HEK293T (cell line): ENCODE data around the gene PCDH7.

Experiments used
- CTCF ChIA-PET: fragments of 350-600 bp; formaldehyde crosslinking; extraction: SDS; loops from one replicate; lab custom pipeline; 2021; ENCODE audit warnings: antibody characterized with exemption, inconsistent platforms; lab: Yijun Ruan, JAX
- POLR2A ChIA-PET: fragments of 350-600 bp; formaldehyde crosslinking; extraction: SDS; loops from one replicate; lab custom pipeline; 2020; ENCODE audit warnings: antibody characterized with exemption, inconsistent platforms; lab: Yijun Ruan, JAX
- DNase-seq: peaks from one replicate; pipeline ENCODE4 v3.0.0; 2012; ENCODE audit warnings: mixed read lengths; ENCODE audit errors: extremely low spot score
- ARNT ChIP-seq: fragments of 450-650 bp; IDR thresholded peaks from 2 replicates; pipeline ENCODE4 v1.6.1; 2017; ENCODE audit warnings: mild to moderate bottlenecking
- BHLHE40 ChIP-seq: fragments of 450-650 bp; IDR thresholded peaks from 2 replicates; pipeline ENCODE4 v1.6.1; 2016; ENCODE audit warnings: mild to moderate bottlenecking, moderate library complexity, borderline replicate concordance
- CTBP1 ChIP-seq: fragments of 450-650 bp; IDR thresholded peaks from 2 replicates; pipeline ENCODE4 v1.6.1; 2016; ENCODE audit warnings: borderline replicate concordance
- ELF4 ChIP-seq: fragments of 450-650 bp; IDR thresholded peaks from 2 replicates; pipeline ENCODE4 v1.6.1; 2017; ENCODE audit warnings: antibody characterized with exemption
- FOXA1 ChIP-seq: fragments of 450-650 bp; IDR thresholded peaks from 2 replicates; pipeline ENCODE4 v1.6.1; 2016; ENCODE audit warnings: mild to moderate bottlenecking
- FOXK2 ChIP-seq: fragments of 450-650 bp; IDR thresholded peaks from 2 replicates; pipeline ENCODE4 v1.6.1; 2016; ENCODE audit warnings: mild to moderate bottlenecking
- FOXM1 ChIP-seq: fragments of 450-650 bp; IDR thresholded peaks from 2 replicates; pipeline ENCODE4 v1.6.1; 2017; ENCODE audit warnings: mild to moderate bottlenecking, borderline replicate concordance
- HDGF ChIP-seq: fragments of 450-650 bp; IDR thresholded peaks from 2 replicates; pipeline ENCODE4 v1.6.1; 2017; ENCODE audit warnings: antibody characterized with exemption, borderline replicate concordance
- L3MBTL2 ChIP-seq: fragments of 450-650 bp; conservative IDR thresholded peaks from 2 replicates; pipeline ENCODE4 v1.6.1; 2016; ENCODE audit warnings: mild to moderate bottlenecking
- LEF1 ChIP-seq: fragments of 450-650 bp; IDR thresholded peaks from 2 replicates; pipeline ENCODE4 v1.6.1; 2017; ENCODE audit warnings: mild to moderate bottlenecking, borderline replicate concordance
- NFRKB ChIP-seq: fragments of 450-650 bp; IDR thresholded peaks from 2 replicates; pipeline ENCODE4 v1.6.1; 2016; ENCODE audit warnings: mild to moderate bottlenecking, moderate library complexity
- PKNOX1 ChIP-seq: fragments of 450-650 bp; IDR thresholded peaks from 2 replicates; pipeline ENCODE4 v1.6.1; 2016
- SP1 ChIP-seq: fragments of 450-650 bp; IDR thresholded peaks from 2 replicates; pipeline ENCODE4 v1.6.1; 2017
- SUZ12 ChIP-seq: fragments of 450-650 bp; IDR thresholded peaks from 2 replicates; pipeline ENCODE4 v1.6.1; 2016; ENCODE audit warnings: mild to moderate bottlenecking
- TARDBP ChIP-seq: fragments of 450-650 bp; IDR thresholded peaks from 2 replicates; pipeline ENCODE4 v1.6.1; 2016
- ZNF384 ChIP-seq: fragments of 450-650 bp; IDR thresholded peaks from 2 replicates; pipeline ENCODE4 v1.6.1; 2016

Gene PCDH7

DNA sequence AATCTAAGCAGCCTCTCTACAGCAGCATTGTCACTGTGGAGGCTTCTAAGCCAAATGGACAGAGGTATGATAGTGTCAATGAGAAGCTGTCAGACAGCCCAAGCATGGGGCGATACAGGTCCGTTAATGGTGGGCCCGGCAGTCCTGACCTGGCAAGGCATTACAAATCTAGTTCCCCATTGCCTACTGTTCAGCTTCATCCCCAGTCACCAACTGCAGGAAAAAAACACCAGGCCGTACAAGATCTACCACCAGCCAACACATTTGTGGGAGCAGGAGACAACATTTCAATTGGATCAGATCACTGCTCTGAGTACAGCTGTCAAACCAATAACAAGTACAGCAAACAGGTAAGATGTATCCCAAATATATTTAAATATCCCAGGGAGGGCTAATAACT lies 4.1 kb downstream of the PCDH7 start:
- ChIA-PET POLR2A (interaction anchor here (0.9 kb wide), 1 partner anchor 226 kb away, joined by 3 read pairs; no protein-coding TSS in a partner anchor), CTCF (interaction anchor here (0.8 kb wide), 1 partner anchor 35 kb away, joined by 3 read pairs; no protein-coding TSS in a partner anchor)
- TF ChIP-seq HDGF (no peak), TARDBP (no peak), LEF1 (no peak), ELF4 (no peak), NFRKB (no peak), FOXM1 (no peak), SP1 (no peak), FOXA1 (no peak), BHLHE40 (no peak), ZNF384 (no peak), FOXK2 (no peak), ARNT (no peak), L3MBTL2 (no peak), SUZ12 (no peak), CTBP1 (no peak), PKNOX1 (no peak)
- DNase-seq: no peak

GRCh38 chr4:30725562-30725961 lies 5.4 kb downstream of the PCDH7 start:
- no peak for DNase-seq
- ChIA-PET CTCF (interaction anchor here (0.9 kb wide), 1 partner anchor 97 kb away, joined by 3 read pairs; no protein-coding TSS in a partner anchor), POLR2A (no interaction called here)
- no peak for TF ChIP-seq FOXK2

GRCh38 chr4:30726090-30726675 lies 6.0 kb downstream of the PCDH7 start:
- DNase-seq: no peak
- POLR2A ChIA-PET: interaction anchor here (1.0 kb wide), 1 partner anchor 132 kb away, joined by 3 read pairs; no protein-coding TSS in a partner anchor
- CTCF ChIA-PET: interaction anchor here (0.9 to 1.0 kb wide), 2 partner anchors 71 to 97 kb away, joined by 3 to 5 read pairs; no protein-coding TSS in a partner anchor
- TF ChIP-seq FOXK2 (no peak), PKNOX1 (peak; percentile 90)

DNA sequence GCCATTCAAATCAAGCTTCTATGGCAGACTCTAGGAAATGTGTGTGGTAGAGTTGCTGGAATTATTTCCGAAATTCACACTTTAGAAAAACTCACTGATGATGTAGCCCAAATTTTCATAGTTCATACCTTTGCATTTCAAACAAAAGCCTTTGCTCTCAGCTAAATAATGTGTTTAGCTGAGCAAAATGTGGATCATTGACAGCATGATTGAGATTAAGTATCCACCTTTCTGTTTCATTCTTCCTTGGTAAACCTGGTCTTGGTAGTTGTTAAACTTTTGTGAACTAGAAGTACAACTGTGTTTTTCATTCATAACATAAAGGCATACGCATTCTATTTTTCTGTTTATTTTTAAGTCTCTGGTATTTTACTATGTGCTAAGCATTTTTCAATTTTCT lies 7.2 kb downstream of the PCDH7 start:
- ChIA-PET CTCF (no interaction called here), POLR2A (interaction anchor here (1.4 kb wide), 1 partner anchor 9 kb away, joined by 5 read pairs; no protein-coding TSS in a partner anchor)
- TF ChIP-seq FOXA1: no peak
- TF ChIP-seq NFRKB: no peak
- TF ChIP-seq SUZ12: no peak
- TF ChIP-seq FOXK2: no peak
- no peak for TF ChIP-seq LEF1
- no peak for TF ChIP-seq PKNOX1
- no peak for TF ChIP-seq ARNT
- no peak for TF ChIP-seq L3MBTL2
- TF ChIP-seq CTBP1: no peak
- no peak for TF ChIP-seq ZNF384
- no peak for TF ChIP-seq TARDBP
- TF ChIP-seq FOXM1: no peak
- TF ChIP-seq HDGF: no peak
- no peak for TF ChIP-seq ELF4
- no peak for TF ChIP-seq BHLHE40
- TF ChIP-seq SP1: no peak
- DNase-seq: no peak

DNA sequence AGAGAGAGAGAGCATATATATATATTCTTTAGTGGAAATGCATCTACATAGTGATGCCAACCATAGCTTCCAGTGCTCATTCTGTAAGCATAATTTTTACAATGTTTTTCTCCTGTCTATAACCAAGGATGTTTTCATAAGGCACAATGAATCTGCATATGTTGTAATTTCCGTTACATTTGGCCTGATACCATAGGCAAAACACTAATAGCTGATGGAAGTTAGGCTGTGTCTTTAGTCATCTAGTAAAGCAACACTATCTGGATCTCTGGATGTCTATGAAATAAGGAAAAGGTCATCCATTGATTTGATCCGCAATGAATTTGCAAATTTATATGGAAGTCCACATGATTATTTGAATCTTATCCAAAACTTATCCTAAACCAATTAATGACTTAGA lies 8.1 kb downstream of the PCDH7 start:
- no peak for DNase-seq
- ChIA-PET CTCF (interaction anchor here (0.6 kb wide), 1 partner anchor 9 kb away, joined by 3 read pairs; no protein-coding TSS in a partner anchor), POLR2A (interaction anchor here (1.4 kb wide), 1 partner anchor 10 kb away, joined by 5 read pairs; no protein-coding TSS in a partner anchor)
- TF ChIP-seq L3MBTL2: no peak
- no peak for TF ChIP-seq CTBP1
- TF ChIP-seq HDGF: no peak
- no peak for TF ChIP-seq SP1

DNA sequence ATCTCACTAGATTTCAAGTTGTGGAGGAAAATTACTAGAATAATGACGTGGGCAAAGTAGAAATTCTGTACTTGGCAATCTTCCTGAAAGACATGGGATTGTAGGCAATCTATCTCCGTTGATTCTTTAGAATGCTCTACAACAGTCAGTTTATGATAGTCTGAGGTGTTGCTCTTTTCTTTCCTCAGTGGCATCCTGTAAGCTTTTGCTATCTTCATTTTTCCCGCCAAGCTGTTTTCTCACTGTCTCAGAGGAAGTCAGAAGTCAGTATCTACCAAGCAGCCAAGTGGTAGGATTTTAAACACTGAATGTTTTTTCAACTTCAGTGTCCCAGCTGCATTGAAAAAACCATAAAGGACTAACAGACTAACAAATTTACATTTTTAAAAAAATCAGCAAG lies 23.7 kb downstream of the PCDH7 start:
- ChIA-PET CTCF (no interaction called here), POLR2A (no interaction called here)
- no peak for DNase-seq
- TF ChIP-seq L3MBTL2: no peak
- no peak for TF ChIP-seq ELF4
- TF ChIP-seq CTBP1: no peak
- TF ChIP-seq FOXM1: no peak
- TF ChIP-seq LEF1: no peak
- TF ChIP-seq ZNF384: no peak

- TF ChIP-seq ELF4: no peak
- no peak for TF ChIP-seq BHLHE40
- TF ChIP-seq SP1: no peak
- CTCF ChIA-PET: no interaction called here
- POLR2A ChIA-PET: no interaction called here
These were observed 24.2 kb downstream of the PCDH7 start for GRCh38 chr4:30744386-30744785.

More at GRCh38 chr4:30744386-30744785, 24.2 kb downstream of the PCDH7 start:
- DNase-seq: no peak
